HG03520 (cell line): ENCODE measurements around the gene PPM1H.
"Not testable (repeated sequence)": the region's sequence is repeated elsewhere in the genome, so short reads cannot be mapped to it uniquely, and the experiment has no call there.

Experiments
- ATAC-seq: cut with Tn5 transposase; IDR thresholded peaks from one replicate; pipeline ENCODE4 v1.9.1; 2021; ENCODE audit warnings: mild to moderate bottlenecking, moderate library complexity; ENCODE audit not compliant: unreplicated experiment

PPM1H gene

GRCh38 chr12:62910549-62911169 lies 24.3 kb downstream of the PPM1H start:
- ATAC-seq, result no peak

GRCh38 chr12:62909340-62909739 lies 25.6 kb downstream of the PPM1H start:
- ATAC-seq, result no peak

DNA sequence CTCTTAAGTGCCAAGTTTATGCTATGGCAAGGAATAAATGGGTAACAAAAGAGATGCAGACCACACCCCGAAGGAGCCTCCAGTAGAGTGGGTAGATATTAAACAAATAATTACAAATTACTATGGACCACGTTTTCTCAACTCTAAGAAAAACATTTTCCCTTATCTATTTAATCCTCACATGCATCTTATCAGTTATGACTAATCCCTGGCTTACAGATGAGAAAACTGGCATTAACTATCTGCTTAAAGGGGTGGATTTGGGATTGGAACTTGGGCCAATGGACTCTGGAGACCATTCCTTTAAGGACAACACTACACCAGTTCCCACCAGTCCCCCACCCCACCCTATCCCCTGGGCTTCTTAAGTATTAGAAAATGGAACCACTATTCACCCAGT lies 26.3 kb downstream of the PPM1H start:
- no peak for ATAC-seq

DNA sequence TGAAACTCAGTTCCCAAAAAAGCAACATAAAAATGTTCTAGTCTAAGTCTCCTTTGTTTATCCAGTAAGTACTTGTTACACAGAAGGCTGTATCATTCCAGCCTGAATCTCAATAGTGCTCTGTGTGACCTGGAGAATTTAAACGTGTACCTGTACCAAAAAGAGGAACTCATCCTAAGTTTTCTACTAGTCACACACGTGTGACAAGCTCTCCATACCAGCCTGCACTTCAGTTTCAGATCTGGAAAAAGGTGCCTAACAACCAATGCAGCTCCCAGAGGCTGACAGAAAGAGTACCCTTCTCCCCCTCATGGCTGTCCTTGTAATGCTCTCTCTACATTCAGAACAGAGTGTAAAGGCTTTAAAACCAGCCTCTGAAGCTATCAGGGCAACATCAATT lies 27.4 kb downstream of the PPM1H start:
- no peak for ATAC-seq

- ATAC-seq, result no peak
Observed at GRCh38 chr12:62907078-62907477, 27.9 kb downstream of the PPM1H start.

- no peak for ATAC-seq
Observed at GRCh38 chr12:62903151-62903550, 31.8 kb downstream of the PPM1H start.

- ATAC-seq, result no peak
Observed at GRCh38 chr12:62900686-62901272, 34.2 kb downstream of the PPM1H start.

DNA sequence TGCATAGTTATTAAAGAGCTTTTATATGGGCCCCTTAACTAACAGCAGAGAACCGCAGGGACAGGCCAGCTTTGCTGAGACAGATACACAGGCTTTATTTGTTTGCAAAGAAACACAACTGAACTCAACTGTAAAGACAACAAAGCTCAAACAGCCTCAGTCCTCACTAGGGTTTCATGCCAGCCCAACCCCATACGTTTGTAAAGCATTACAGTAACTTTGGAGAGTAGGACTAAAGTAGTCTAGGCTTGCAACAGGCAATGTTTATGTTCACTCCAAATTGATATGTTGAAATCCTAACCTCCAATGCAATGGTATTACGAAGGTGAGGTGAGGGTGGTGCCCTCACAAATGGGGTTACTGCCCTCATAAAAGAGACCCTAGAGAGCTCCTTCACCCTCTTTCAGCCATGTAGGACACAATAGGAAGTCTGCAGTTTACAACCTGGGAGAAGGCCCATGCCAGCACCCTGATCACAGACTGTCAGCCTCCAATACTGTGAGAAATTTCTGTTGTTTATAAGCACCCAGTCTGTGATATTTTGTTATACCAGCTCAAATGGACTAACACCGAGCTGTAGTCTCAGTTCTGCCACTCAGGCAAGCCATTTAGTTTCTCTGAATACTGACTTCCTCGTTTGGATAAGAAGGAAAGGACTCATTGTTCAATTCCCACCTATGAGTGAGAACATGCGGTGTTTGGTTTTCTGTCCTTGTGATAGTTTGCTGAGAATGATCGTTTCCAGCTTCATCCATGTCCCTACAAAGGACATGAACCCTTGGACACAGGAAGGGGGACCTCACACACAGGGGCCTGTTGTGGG lies 35.2 kb downstream of the PPM1H start:
- ATAC-seq, result no peak

DNA sequence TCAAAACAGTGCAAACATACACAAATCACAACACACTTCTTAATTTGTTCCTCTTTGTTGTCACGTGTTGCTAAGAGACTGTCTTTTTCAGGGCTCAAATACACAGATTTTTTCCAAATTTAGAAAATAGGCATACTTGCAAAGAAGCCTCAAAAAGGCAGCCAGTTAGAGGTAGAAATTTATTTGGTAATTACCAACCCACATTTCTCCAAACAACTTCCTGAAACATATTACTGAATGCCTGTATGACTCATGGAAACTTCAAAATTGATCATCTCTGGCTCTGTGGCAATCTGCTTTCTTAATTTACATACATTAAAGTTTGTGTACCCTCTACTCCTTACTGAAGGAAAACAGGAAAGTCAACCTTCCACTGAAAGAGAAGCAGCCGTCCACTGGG lies 36.4 kb downstream of the PPM1H start:
- no peak for ATAC-seq

GRCh38 chr12:62895351-62895877 lies 39.5 kb downstream of the PPM1H start:
- no peak for ATAC-seq

- ATAC-seq, result no peak
Observed at GRCh38 chr12:62893276-62893675, 41.7 kb downstream of the PPM1H start.

DNA sequence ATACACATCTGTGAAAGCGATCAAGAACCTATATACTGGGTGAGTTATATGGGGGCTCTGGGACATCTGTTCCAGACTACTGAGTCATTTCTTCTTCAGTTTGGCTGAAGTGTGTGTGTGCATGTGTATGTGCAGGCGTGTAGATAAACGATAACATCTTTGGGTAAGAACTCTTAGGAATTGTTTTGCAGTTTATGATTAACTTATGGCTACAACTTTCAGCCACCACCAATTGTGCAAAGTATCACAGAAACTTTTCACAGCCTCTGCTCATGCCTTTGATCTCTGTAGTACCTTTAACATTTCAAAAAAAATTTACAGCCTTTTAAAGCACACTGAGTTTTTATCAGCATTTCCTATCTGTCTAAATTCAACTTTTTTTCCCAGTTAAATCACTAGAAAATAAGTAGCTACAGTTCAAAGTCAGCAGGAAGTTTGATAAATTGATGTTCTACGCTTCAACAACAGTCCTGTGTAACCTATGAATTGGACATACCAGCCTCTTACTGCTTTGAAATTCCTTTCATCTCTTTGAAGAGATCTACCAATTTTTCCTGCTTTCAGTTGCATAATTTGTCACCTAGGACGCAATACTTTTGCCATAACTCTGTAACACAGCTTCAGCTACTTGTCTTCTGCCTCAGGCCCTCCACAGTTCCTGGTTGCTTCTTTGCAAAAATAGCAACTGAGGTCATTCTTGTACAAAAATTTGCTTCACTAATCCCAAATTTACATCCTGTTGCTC lies 43.0 kb downstream of the PPM1H start:
- no peak for ATAC-seq

- no peak for ATAC-seq
Observed at GRCh38 chr12:62888454-62889110, 46.4 kb downstream of the PPM1H start.

GRCh38 chr12:62886796-62887195 lies 48.2 kb downstream of the PPM1H start:
- no peak for ATAC-seq

DNA sequence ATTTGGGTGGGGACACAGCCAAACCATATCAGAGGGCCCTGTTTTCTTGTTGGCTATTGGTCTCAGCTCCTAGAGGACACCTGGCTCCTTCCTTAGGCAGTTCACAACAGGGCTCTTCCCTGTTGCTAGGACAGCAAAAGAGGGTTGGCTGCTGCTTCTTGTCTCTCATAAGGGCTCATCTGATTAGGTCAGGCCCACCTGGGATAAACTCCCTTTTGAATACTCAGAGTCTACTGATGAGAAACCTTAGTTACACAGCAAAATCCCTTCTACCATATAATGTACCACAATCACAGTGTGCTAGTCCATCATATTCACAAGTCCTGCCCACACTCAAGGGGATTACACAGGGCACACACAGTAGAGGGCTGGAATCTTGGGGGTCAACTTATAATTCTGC lies 49.7 kb downstream of the PPM1H start:
- no peak for ATAC-seq

- ATAC-seq, result not testable (repeated sequence)
Observed at GRCh38 chr12:62884832-62885231, 50.1 kb downstream of the PPM1H start.

DNA sequence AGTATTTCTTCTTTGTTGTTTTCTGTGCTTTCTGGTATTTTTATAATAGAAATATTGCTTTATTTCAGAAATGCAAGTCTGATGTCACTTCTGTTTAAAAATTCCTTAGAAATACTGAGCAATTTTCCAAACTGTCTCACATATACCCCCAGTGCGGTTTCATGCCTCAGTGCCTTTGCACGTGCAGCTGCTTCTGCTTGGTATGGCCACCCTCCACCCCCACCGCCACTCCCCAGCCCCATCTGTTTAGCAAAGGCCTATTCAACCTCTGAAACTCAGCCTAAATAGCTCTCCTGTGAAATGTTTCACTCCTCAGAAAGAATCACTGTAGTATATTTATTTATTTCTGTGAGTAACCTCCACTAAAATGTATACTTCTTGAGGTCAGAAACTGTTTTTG lies 52.3 kb downstream of the PPM1H start:
- ATAC-seq, result no peak

- ATAC-seq, result no peak
Observed at GRCh38 chr12:62882140-62882539, 52.8 kb downstream of the PPM1H start.

- no peak for ATAC-seq
Observed at GRCh38 chr12:62879691-62880090, 55.3 kb downstream of the PPM1H start.

DNA sequence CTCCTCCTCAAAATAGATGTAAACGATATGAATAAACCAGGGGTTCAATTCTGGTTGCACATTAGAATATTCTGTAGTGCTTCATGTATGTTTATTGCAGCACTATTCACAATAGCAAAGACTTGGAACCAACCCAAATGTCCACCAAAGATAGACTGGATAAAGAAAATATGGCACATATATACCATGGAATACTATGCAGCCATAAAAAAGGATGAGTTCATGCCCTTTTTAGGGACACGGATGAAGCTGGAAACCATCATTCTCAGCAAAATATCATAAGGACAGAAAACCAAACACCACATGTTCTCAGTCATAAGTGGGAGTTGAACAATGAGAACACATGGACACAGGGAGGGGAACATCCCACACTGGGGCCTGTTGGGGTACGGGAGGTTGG lies 55.7 kb downstream of the PPM1H start:
- not testable (repeated sequence) for ATAC-seq

GRCh38 chr12:62878211-62878610 lies 56.7 kb downstream of the PPM1H start:
- no peak for ATAC-seq
